Stimulated activated CD8-positive, alpha-beta memory T cell treated with anti-CD3 and anti-CD28 coated beads, Interleukin-4, amount 100 ng/mL, for 1 hour (primary cell): ENCODE measurements around the gene TFF1.

ENCODE experiments used
- DNase-seq, 2 donors: peaks; one replicate each; pipeline ENCODE4 v3.0.0-alpha.2; 2020; ENCODE audit warnings: low read depth in 2 of 2, low spot score in 1 of 2

Gene TFF1

GRCh38 chr21:42346441-42346840 lies 19.9 kb downstream of the TFF1 start:
- DNase-seq = no peak

GRCh38 chr21:42344631-42345030 lies 21.7 kb downstream of the TFF1 start:
- no peak for DNase-seq

DNA sequence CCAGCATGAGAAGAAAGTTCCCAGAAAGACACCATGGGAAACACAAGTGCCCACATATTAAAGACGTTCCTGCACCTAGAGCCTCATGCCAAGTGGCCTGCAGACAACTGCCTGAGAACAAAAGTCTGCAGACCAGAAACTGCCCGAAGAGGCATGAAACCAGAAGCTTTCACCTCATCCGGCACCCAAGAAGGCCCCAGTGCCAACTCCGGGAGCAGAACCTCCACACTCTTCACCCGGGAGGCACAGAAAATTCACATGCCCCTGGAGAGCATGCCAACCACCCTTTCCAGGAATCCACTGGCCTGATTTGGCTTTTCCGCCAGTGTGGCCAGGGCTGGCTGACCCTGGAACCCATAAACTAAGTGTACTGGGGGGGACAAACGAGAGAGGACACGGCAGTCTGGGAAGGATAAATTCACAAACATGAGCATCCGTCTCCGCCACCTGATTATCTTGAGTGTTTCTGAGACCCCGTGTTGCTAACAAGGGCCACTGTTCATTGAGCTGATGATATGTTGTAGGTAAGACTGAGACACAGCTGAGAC lies 22.3 kb downstream of the TFF1 start:
- no peak for DNase-seq

DNA sequence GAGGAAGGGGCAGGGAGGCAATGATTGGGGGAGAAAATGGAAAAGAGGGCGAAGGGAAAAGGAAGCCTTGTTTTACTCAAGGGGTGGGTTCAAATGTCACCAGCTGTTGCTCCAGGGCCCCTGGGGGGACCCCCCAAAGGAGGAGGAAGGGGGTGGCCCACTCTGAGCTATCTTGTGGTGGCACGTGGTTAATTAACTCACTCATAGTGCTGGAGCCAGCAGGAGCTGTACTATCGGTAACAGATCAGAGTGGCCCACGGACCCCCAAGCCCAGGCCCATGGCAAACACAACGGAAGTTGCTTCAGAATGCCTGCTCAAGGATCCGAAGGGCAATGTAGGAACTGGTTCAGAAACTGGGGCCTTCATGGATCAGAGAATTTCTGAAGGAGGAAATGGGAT lies 22.8 kb downstream of the TFF1 start:
- DNase-seq = no peak

DNA sequence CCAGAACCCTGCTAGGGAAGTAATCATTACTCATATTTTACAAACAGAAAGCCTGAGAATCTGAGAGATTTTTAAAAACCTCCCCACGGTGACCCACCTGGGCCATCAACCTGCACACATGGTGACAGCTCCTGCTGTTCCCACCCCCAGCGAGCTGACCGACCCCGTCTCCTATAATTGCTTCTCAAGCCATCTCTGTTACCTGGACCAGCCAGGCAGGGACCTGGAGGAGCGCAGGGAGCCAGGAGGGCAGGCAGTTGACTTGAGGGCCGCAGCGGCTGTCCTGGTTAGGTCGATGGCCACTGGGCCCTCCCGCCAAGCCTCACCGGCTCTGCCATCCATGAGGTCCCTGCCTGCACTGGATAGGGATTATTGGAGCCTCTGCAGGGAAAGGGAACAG lies 23.2 kb downstream of the TFF1 start:
- no peak for DNase-seq

GRCh38 chr21:42341776-42342542 lies 24.4 kb downstream of the TFF1 start:
- no peak for DNase-seq

- no peak for DNase-seq
Measured at GRCh38 chr21:42340187-42341050, 25.9 kb downstream of the TFF1 start.

DNA sequence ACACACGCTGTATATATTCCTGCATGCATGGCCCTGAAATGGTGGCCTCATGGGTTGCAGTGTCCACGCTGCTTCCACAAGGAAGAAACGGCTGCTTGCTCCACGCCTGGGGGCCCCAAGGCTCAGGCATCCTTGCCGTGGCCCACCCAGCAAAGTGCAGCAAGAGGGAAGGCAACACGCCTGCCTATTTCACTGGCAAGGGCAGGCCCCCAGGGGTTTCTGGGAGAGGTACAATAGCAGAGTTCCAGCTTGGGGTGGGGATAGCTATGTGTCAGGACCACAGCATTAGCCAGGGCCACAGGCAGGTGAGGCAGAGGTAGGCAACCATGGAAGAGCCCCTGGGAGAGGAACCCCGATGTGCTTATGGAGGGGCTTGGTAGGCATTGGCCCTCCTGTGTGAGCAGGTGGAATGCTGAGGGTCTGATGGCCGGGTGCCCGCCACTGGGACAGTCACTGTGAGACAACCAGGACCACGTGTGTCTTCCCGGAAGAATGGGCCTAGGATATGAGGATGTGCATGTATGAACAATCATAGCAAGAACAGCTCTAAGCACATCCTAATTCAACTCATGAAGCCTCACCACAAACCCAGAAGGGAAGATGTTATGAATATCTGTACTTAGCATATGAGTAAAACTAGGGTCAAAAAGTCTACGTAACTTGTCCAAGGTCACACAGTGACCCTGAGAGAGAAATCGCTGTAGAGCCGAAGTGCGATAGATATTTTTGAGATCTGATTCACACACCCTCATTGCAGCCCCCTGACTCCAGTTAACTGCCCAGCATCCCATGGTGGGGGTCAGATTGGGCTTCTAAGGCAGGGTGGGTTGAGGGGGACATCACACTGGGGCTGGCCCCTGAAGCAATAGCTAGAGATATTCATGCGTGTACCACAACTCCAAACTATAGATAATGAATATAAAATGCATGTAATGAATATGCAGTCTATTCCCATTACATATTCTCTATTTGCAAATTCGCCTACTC lies 27.3 kb downstream of the TFF1 start:
- DNase-seq = no peak

GRCh38 chr21:42337830-42338728 lies 28.3 kb downstream of the TFF1 start:
- DNase-seq = peak; percentile 58 to 66

DNA sequence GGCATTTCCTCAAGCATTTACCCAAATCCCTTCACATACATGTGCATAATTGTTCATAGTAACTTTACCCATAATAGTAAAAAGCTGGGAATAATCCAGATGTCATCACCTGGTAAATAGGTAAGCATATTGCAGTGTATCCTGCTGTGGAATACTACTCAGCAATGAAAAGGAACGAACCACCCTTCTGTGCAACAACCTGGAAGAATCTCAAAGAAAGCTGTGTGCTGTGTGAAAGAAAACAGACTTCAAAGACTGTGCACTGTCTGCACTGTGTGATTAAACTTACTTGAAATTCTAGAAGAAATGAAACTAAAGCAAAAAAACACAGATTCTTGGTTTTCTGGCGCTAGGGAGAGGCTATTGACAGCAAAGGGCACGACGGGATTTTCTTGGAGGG lies 29.1 kb downstream of the TFF1 start:
- DNase-seq = no peak

GRCh38 chr21:42336054-42336453 lies 30.3 kb downstream of the TFF1 start:
- no peak for DNase-seq

- DNase-seq = no peak
Measured at GRCh38 chr21:42332557-42333317, 33.6 kb downstream of the TFF1 start.

GRCh38 chr21:42331660-42332059 lies 34.7 kb downstream of the TFF1 start:
- DNase-seq = no peak

DNA sequence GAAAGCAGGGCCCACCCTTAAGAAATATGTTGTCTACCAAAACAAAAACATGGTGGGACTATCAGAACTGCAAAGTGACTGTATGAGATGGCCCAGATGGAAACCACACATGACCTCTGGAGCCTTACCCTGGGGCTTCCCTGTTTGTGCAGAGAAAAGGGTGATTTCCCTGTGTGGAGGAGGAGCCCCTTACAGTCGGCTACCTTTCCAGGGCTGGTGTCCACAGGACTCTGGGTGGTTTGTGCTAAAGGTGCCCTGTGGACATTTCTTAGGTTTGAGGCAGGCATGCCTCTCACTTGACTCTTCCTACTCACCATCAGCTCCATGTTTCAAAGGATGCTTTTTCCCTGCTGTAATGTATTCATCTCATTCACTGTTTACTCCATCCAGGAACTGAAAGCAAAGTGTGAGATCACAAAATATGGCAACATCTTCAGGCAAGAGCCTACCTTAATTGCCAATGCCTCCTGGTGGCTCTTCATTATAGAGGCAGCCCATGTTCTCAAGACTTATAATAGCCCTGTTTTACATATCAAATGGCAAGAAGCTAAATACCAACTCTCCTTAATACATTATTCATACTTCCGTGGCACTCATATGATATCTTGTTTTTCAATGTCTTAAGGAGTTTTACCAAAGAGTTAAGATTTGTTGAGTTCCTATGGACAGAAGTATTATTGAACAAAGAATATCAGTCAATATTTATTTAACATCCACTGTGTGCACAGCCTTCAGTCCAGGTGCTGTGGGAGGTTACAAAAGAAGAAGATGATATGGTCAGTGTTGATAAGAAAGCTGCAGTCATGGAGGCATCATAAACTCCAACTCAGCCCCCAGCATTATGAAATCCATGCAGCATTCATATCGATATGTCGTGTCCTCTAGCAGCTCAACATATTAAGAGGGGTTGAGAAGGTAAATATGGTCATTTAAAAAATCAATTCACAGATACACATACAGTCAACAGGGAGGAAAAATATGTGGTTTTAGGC lies 35.7 kb downstream of the TFF1 start:
- DNase-seq = no peak

GRCh38 chr21:42324896-42325295 lies 41.4 kb downstream of the TFF1 start:
- DNase-seq = no peak

DNA sequence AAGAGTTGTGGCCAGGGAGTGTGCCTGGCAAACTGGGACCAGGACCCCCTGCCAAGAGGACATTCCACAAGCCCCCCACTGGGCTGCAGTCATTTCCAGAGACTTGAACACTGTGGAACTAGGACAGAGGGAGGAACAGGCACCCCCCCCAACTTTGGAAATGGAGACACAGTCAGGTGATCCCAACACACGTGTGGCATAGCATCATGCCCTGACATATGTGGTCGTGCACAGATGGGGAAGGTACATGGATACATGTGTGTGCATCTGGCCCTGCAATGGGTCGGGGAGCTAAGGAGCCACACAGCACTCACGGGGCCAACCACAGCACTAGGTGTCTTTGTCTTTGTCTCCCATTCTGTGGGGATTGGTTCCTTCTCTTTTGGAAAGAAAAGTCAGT lies 44.5 kb downstream of the TFF1 start:
- DNase-seq = no peak

DNA sequence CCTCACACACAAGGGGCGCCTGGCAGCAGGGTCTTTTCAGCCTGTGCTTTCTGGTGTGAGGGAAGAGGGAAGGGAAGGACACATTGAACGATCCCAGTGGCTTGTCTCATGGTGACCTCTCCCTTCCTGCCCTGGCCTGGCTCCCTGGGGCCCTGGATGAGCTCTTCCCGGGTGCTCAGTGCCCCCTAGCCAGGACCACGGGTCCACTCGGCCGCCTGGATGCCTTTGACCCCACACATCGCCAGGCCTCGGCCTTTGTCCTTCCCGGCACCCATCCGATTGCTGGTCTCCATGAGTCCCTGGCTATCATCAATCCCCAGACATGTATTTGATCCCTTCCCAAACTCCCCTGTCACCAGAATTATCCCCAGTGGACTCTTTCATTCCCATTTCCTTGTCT lies 45.1 kb downstream of the TFF1 start:
- no peak for DNase-seq

DNA sequence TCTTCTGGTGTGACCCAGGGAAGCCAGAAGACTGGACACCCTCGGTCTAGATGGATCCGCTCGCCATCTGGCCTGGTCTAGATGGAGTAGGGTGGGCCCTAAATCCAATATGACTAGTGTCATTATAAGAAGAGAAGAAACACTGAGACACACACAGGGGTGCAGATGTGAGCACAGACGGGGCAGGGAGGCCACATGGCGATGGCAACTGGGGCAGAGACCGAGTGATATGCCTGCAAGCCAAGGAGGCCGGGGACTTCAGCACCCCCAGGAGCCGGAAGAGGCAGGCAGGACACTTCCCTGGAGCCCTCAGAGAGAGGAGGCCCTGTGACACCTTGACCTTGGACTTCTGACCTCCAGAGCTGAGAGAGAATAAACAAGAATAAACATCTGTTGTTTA lies 45.5 kb downstream of the TFF1 start:
- no peak for DNase-seq
